ENCODE results near the gene DFFB.

DNA sequence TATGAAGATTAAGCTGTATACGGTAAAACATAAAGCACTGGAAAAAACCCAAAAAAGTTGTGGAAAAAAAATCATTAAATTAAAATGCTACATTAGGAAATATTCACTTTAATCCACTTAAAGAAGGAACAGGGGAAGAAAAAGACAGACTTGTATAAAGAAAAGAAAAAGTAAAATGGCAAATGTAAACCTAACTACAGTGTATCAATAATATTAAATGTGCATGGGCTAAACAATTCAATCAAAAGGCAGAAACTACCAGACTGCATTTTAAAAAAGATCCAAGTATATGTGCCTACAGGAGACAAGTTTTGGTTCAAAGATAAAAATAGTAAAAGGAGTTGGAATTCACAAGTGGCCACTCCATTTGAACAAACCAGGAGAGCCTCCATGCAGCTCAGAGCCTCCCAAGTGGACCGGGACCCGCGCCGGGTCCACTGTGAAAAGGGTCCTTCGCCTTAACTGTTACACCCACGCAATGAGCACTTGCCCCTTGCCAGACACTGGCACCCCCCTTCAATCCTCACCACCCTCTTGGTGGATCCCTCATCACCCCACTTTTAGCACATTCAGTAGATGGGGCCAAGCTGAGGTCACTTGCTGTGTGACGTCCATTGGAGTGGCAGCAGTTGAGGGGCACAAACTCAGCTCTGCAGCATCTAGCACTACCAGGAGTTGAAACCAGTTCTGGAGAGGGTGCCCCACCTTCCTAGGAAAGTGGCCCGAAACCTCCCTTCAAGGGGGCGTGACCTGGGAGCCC is 41.9 kb downstream of the DFFB start:
- no peak for TF ChIP-seq EP300 (conservative IDR thresholded peaks at IDR 0.05; ENCODE audit: poor library complexity, severe bottlenecking)
- TF ChIP-seq POLR2AphosphoS5 (IDR thresholded peaks at IDR 0.05), result no peak
- TF ChIP-seq, protein P1, sequence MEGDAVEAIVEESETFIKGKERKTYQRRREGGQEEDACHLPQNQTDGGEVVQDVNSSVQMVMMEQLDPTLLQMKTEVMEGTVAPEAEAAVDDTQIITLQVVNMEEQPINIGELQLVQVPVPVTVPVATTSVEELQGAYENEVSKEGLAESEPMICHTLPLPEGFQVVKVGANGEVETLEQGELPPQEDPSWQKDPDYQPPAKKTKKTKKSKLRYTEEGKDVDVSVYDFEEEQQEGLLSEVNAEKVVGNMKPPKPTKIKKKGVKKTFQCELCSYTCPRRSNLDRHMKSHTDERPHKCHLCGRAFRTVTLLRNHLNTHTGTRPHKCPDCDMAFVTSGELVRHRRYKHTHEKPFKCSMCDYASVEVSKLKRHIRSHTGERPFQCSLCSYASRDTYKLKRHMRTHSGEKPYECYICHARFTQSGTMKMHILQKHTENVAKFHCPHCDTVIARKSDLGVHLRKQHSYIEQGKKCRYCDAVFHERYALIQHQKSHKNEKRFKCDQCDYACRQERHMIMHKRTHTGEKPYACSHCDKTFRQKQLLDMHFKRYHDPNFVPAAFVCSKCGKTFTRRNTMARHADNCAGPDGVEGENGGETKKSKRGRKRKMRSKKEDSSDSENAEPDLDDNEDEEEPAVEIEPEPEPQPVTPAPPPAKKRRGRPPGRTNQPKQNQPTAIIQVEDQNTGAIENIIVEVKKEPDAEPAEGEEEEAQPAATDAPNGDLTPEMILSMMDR (IDR thresholded peaks at IDR 0.05; ENCODE audit: poor library complexity, severe bottlenecking), result no peak
- no peak for TF ChIP-seq EZH2 (IDR thresholded peaks at IDR 0.05; ENCODE audit: borderline replicate concordance, insufficient read depth, low read length, poor library complexity, severe bottlenecking)
- no peak for TF ChIP-seq SMC3 (conservative IDR thresholded peaks at IDR 0.05; ENCODE audit: poor library complexity)
- TF ChIP-seq, protein P2, sequence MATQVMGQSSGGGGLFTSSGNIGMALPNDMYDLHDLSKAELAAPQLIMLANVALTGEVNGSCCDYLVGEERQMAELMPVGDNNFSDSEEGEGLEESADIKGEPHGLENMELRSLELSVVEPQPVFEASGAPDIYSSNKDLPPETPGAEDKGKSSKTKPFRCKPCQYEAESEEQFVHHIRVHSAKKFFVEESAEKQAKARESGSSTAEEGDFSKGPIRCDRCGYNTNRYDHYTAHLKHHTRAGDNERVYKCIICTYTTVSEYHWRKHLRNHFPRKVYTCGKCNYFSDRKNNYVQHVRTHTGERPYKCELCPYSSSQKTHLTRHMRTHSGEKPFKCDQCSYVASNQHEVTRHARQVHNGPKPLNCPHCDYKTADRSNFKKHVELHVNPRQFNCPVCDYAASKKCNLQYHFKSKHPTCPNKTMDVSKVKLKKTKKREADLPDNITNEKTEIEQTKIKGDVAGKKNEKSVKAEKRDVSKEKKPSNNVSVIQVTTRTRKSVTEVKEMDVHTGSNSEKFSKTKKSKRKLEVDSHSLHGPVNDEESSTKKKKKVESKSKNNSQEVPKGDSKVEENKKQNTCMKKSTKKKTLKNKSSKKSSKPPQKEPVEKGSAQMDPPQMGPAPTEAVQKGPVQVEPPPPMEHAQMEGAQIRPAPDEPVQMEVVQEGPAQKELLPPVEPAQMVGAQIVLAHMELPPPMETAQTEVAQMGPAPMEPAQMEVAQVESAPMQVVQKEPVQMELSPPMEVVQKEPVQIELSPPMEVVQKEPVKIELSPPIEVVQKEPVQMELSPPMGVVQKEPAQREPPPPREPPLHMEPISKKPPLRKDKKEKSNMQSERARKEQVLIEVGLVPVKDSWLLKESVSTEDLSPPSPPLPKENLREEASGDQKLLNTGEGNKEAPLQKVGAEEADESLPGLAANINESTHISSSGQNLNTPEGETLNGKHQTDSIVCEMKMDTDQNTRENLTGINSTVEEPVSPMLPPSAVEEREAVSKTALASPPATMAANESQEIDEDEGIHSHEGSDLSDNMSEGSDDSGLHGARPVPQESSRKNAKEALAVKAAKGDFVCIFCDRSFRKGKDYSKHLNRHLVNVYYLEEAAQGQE (IDR thresholded peaks at IDR 0.05; ENCODE audit: borderline replicate concordance), result no peak

Data from neural cell (in vitro differentiated cells).